Measurements from ENCODE around the gene CEP112.

GRCh38 chr17:65712383-65713267, 479.3 kb downstream of the CEP112 start:
- TF ChIP-seq, protein P1, sequence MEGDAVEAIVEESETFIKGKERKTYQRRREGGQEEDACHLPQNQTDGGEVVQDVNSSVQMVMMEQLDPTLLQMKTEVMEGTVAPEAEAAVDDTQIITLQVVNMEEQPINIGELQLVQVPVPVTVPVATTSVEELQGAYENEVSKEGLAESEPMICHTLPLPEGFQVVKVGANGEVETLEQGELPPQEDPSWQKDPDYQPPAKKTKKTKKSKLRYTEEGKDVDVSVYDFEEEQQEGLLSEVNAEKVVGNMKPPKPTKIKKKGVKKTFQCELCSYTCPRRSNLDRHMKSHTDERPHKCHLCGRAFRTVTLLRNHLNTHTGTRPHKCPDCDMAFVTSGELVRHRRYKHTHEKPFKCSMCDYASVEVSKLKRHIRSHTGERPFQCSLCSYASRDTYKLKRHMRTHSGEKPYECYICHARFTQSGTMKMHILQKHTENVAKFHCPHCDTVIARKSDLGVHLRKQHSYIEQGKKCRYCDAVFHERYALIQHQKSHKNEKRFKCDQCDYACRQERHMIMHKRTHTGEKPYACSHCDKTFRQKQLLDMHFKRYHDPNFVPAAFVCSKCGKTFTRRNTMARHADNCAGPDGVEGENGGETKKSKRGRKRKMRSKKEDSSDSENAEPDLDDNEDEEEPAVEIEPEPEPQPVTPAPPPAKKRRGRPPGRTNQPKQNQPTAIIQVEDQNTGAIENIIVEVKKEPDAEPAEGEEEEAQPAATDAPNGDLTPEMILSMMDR (IDR thresholded peaks at IDR 0.05; ENCODE audit: insufficient read depth, low read length, poor library complexity, severe bottlenecking), result no peak
- no peak for TF ChIP-seq EZH2phosphoT487 (conservative IDR thresholded peaks at IDR 0.05; ENCODE audit: low read length)

Measured in SU-DHL-6 (cell line).